T-helper 1 cell treated with Interleukin-12 subunit alpha and Interleukin-12 subunit beta and Interleukin-4 antibody, amounts not matched to agents 30 μg/mL and 1 μg/mL, for 36 hours (primary cell): ENCODE measurements around the gene RASSF7.

Experiments used
- H3K27ac Mint-ChIP-seq: one replicate; pipeline ENCODE4 v1.8.0; 2021; ENCODE audit warnings: mild to moderate bottlenecking, mixed read lengths
- H3K27me3 Mint-ChIP-seq: one replicate; pipeline ENCODE4 v1.8.0; 2021; ENCODE audit warnings: low read depth, mixed read lengths
- H3K36me3 Mint-ChIP-seq: one replicate; pipeline ENCODE4 v1.8.0; 2021; ENCODE audit warnings: low read depth, mixed read lengths
- H3K4me1 Mint-ChIP-seq: one replicate; pipeline ENCODE4 v1.8.0; 2021; ENCODE audit warnings: low read depth, mixed read lengths
- H3K4me3 Mint-ChIP-seq: one replicate; pipeline ENCODE4 v1.8.0; 2021; ENCODE audit warnings: mild to moderate bottlenecking, moderate library complexity, mixed read lengths
- H3K9me3 Mint-ChIP-seq: one replicate; pipeline ENCODE4 v1.8.0; 2021; ENCODE audit warnings: mixed read lengths

Gene RASSF7

DNA sequence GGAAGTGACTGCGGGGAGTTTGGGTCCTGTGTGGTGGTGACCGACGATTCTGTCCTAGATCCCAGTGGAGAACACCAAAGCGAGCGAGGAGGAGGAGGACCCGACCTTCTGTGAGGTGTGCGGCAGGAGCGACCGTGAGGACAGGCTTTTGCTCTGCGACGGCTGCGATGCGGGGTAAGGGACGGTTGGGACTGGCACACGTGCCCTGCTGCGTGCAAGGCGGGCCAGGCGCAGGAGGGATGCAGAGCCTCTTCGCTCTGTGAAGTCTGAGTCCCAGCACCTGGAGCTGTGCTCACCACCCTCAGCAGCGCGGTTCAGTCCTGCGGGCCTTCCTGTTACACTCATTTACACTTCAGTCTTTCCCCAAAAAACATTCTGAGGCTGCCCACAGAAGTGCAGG, 31.7 kb downstream of the RASSF7 start:
- Mint-ChIP-seq H3K4me3 (no peak overlapping the region), H3K4me1 (peaks cover 9% of the 10 kb centered on the region), H3K27ac (peak overlapping the region; percentile 38), H3K36me3 (peaks cover 39% of the 10 kb centered on the region), H3K9me3 (no peaks in the 10 kb centered on the region), H3K27me3 (no peaks in the 10 kb centered on the region)

DNA sequence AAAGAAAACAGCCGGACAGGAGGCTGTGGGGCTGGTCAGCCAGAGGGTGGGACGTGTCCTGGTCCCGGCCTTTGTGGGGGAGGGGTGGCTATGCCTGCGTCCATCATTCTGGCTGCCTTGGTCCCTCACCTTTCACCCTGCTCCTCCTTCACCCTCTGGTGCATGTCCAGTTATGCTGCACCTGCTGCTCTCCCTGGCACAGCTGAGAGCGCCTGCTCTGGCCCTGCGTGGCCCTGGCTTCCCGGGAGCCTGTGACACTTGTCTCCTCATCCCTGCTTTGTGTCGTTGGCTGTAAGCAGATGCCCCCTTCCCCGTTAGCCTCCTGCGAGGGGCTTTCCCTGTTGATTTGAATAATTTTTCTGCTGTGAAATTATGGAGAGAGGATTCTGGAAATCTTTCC, 32.1 kb downstream of the RASSF7 start:
- no peak overlapping the region for H3K27ac Mint-ChIP-seq
- H3K27me3 Mint-ChIP-seq = no peaks in the 10 kb centered on the region
- peaks cover 6% of the 10 kb centered on the region for H3K4me1 Mint-ChIP-seq

DNA sequence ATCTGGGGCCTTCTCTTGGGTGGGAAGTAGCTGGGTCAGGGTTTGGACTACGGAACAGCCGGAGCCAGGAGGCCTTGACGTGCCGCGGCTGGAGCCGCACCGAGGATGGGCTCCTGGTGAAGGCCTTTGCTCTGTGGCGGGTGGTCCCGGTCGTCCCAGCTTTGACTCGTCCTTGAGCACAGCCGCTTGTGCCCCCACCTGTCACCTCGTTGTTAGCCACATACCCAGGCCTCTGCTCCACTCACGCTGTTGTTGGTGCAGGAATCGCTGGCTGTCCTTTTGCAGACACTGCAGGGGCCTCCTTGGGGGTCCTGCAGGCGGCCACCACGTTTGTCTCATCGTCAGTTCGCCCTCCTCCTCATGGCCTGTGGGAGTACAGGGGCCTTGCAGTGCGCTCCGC, 32.6 kb downstream of the RASSF7 start:
- Mint-ChIP-seq H3K27me3 (no peaks in the 10 kb centered on the region), H3K4me1 (peaks cover 2% of the 10 kb centered on the region), H3K9me3 (no peaks in the 10 kb centered on the region), H3K27ac (no peak overlapping the region), H3K4me3 (no peak overlapping the region), H3K36me3 (peaks cover 33% of the 10 kb centered on the region)

More for the DNA sequence above, 32.1 kb downstream of the RASSF7 start:
- no peak overlapping the region for H3K4me3 Mint-ChIP-seq
- no peaks in the 10 kb centered on the region for H3K9me3 Mint-ChIP-seq
- peaks cover 37% of the 10 kb centered on the region for H3K36me3 Mint-ChIP-seq

DNA sequence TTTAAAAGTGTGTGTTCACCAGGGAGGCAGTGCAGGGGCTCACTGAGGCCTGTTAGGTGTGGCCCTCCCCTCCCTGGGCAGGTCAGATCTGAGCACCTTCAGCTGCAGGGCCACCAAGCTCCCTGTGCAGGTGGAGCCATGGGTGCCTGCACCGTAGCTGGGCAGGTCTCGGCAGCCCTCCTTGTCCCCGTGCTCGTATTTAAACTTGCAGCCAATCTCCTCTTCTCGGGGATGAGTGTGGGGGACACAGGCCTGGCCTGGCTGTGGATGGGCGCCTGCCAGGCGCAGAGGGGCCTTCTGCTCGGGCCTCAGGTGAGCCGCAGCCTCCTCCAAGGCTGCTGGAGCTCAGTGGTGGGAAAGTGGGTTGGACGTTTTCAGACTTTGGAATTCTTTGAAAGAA, 34.6 kb downstream of the RASSF7 start:
- Mint-ChIP-seq H3K9me3 (no peaks in the 10 kb centered on the region), H3K27ac (no peak overlapping the region), H3K4me3 (no peak overlapping the region), H3K4me1 (no peaks in the 10 kb centered on the region), H3K36me3 (peaks cover 28% of the 10 kb centered on the region), H3K27me3 (no peaks in the 10 kb centered on the region)

- H3K9me3 Mint-ChIP-seq = no peaks in the 10 kb centered on the region
- no peaks in the 10 kb centered on the region for H3K4me1 Mint-ChIP-seq
- H3K27me3 Mint-ChIP-seq = no peaks in the 10 kb centered on the region
- no peak overlapping the region for H3K27ac Mint-ChIP-seq
- peaks cover 24% of the 10 kb centered on the region for H3K36me3 Mint-ChIP-seq
- H3K4me3 Mint-ChIP-seq = no peak overlapping the region
Observed at GRCh38 chr11:596374-596773, 35.6 kb downstream of the RASSF7 start.

DNA sequence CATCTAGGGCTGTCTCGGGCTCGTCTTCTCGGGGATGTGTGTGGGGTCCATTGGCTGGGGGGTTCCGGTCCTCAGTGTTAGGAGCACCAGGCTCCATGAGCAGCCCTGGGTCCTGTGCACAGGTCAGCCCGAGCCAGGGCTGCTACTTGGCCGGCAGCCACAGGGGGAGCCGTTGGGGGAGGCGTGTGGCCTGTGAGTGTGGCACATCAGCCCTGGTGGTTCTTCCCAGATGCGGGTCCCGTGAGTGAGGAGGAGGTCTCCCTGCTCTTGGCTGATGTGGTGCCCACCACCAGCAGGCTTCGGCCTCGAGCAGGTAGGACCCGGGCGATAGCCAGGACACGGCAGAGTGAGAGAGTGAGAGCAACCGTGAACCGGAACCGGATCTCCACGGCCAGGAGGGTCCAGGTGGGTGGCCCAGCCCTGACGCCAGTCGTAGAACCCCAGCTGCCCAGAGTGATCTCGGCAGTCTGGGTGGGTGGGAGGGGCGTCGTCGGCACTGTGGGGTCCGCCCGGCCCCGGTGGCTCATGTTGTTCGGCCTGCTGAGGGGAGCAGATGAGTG, 36.5 kb downstream of the RASSF7 start:
- H3K4me3 Mint-ChIP-seq = no peak overlapping the region
- H3K36me3 Mint-ChIP-seq = peaks cover 28% of the 10 kb centered on the region
- no peaks in the 10 kb centered on the region for H3K9me3 Mint-ChIP-seq
- H3K27ac Mint-ChIP-seq = no peak overlapping the region
- no peaks in the 10 kb centered on the region for H3K27me3 Mint-ChIP-seq
- no peaks in the 10 kb centered on the region for H3K4me1 Mint-ChIP-seq

DNA sequence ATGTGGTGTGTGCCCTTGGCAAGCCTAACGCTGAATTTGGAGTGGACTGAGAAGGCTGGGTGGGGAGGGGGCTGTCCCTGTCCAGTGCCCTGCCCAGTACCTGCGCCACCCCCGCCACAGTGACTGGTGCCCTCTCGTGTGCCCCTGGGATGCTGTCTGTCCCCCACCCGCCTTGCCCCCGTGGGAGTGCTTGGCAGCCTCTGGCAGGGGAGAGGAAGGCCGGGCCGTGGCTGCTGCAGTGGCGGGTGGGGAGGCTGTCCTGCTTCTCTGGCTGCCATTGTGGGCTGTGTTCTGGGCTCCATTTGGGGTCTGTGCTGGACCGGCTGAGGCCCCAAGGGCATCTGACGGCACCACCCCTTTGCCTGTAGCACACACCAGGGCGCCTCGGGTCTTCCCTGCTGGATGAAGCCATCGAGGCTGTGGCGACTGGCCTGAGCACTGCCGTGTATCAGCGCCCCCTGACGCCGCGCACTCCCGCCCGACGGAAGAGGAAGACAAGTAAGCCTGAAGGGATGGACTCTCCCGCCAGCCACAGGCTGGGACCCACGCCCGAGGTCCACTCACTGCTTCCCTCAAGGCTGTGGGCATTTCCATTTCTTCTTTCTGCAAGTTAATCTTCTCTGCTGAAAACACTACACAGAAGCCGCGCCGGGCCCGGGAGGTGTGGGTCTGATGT, 37.4 kb downstream of the RASSF7 start:
- Mint-ChIP-seq H3K4me3 (no peak overlapping the region), H3K4me1 (no peaks in the 10 kb centered on the region), H3K27me3 (no peaks in the 10 kb centered on the region), H3K27ac (no peak overlapping the region), H3K36me3 (peaks cover 21% of the 10 kb centered on the region), H3K9me3 (no peaks in the 10 kb centered on the region)

GRCh38 chr11:601573-602245, 40.9 kb downstream of the RASSF7 start:
- Mint-ChIP-seq H3K9me3 (no peaks in the 10 kb centered on the region), H3K27ac (no peak overlapping the region), H3K36me3 (peaks cover 26% of the 10 kb centered on the region), H3K4me3 (no peak overlapping the region), H3K4me1 (no peaks in the 10 kb centered on the region), H3K27me3 (no peaks in the 10 kb centered on the region)

- Mint-ChIP-seq H3K4me3 (no peak overlapping the region), H3K9me3 (no peaks in the 10 kb centered on the region), H3K27ac (no peak overlapping the region), H3K4me1 (no peaks in the 10 kb centered on the region), H3K27me3 (no peaks in the 10 kb centered on the region), H3K36me3 (peaks cover 25% of the 10 kb centered on the region)
Observed at GRCh38 chr11:603154-603553, 42.4 kb downstream of the RASSF7 start.

DNA sequence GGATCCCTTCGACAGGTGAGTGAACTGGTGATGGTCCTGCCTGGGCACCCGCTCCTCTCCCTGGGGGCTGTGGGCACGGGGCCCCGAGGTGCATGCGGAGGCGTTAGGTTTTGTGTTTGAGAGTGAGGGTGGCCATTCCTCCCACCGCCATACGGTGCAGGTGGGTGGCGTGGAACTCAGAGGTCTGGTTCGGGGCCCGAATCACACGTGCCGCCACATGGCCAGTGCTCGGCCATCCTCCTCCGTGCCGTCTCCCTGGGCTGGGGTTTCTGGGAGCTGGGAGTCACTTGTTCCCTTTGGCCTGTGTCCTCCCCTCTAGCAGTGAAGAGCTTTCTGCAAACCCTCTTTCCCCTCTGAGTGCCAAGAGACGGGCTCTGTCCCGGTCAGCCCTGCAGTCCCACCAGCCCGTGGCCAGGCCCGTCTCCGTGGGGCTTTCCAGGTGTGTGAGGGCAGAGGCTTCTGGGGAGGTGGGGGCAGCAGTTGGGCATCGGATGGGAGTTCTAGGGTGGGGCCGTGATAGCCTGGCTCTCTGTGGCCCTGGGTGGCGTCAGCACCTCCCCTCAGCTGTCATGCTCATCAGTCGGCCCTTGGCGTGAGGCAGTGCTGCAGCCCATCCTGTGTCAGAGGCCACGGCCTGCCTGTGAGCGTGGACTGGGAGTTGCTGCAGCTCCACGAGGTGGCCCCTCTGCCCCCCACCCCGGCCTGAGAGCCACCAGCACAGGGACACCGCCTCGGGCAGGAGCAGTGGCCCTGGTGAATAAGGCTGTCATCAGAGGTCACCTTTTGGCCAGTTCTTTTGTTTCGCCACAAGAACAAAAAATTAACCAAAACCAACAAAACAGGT, 44.7 kb downstream of the RASSF7 start:
- no peaks in the 10 kb centered on the region for H3K27me3 Mint-ChIP-seq
- H3K27ac Mint-ChIP-seq = peak overlapping the region; percentile 26
- H3K36me3 Mint-ChIP-seq = peaks cover 26% of the 10 kb centered on the region

DNA sequence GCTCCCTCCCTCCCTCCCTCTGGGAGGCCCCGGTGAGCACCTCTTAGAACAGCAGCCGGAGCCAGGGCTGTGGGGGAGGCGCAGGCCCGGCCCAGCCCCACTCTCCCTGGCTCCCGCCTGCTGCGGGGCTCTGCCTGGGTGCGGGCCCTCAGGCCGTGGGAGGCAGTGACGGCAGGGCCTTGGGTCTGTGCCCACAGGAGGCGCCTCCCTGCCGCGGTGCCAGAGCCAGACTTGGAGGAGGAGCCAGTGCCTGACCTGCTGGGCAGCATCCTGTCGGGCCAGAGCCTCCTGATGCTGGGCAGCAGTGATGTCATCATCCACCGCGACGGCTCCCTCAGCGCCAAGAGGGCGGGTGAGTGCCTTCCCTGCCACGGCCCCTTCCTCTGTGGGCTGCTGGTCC, 45.5 kb downstream of the RASSF7 start:
- no peaks in the 10 kb centered on the region for H3K9me3 Mint-ChIP-seq
- H3K4me1 Mint-ChIP-seq = peaks cover 2% of the 10 kb centered on the region
- H3K4me3 Mint-ChIP-seq = no peak overlapping the region
- H3K27ac Mint-ChIP-seq = no peak overlapping the region
- H3K36me3 Mint-ChIP-seq = peaks cover 30% of the 10 kb centered on the region
- H3K27me3 Mint-ChIP-seq = no peaks in the 10 kb centered on the region

More for the DNA sequence above, 44.7 kb downstream of the RASSF7 start:
- no peak overlapping the region for H3K4me3 Mint-ChIP-seq
- H3K4me1 Mint-ChIP-seq = no peaks in the 10 kb centered on the region
- no peaks in the 10 kb centered on the region for H3K9me3 Mint-ChIP-seq

DNA sequence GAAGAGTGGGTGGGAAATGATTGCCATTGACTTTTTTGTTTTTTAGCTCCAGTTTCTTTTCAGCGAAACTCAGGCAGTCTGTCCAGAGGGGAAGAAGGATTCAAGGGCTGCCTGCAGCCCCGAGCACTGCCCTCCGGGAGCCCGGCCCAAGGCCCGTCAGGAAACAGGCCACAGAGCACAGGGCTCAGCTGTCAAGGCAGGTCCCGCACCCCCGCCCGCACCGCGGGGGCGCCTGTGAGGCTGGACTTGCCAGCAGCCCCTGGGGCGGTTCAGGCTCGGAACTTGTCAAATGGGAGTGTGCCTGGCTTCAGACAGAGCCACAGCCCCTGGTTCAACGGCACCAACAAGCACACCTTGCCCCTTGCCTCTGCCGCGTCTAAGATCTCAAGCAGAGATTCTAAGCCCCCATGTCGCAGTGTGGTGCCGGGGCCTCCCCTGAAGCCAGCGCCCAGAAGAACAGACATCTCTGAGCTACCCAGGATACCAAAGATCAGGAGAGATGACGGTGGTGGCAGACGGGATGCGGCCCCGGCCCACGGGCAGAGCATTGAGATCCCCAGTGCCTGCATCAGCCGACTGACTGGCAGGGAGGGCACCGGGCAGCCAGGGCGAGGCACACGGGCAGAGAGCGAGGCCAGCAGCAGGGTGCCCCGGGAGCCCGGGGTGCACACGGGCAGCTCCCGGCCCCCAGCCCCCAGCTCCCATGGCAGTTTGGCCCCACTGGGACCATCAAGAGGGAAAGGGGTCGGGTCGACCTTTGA, 46.4 kb downstream of the RASSF7 start:
- Mint-ChIP-seq H3K4me1 (peaks cover 4% of the 10 kb centered on the region), H3K9me3 (no peaks in the 10 kb centered on the region), H3K36me3 (peaks cover 28% of the 10 kb centered on the region), H3K27me3 (no peaks in the 10 kb centered on the region), H3K27ac (no peak overlapping the region), H3K4me3 (no peak overlapping the region)

DNA sequence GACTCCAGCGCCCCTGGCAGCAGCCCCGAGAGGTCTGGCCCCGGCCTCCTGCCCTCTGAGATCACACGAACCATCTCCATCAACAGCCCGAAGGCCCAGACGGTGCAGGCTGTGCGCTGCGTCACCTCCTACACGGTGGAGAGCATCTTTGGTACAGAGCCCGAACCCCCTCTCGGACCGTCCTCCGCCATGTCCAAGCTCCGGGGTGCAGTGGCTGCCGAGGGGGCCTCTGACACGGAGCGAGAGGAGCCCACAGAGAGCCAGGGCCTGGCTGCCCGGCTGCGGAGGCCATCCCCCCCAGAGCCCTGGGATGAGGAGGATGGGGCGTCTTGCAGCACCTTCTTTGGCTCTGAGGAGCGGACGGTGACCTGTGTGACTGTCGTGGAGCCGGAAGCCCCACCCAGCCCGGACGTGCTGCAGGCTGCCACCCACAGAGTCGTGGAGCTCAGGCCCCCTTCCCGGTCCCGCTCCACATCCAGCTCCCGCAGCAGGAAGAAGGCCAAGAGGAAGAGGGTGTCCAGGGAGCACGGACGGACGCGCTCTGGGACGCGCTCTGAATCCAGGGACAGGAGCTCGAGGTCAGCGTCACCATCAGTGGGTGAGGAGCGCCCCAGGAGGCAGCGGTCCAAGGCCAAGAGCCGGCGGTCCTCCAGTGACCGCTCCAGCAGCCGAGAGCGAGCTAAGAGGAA, 47.3 kb downstream of the RASSF7 start:
- Mint-ChIP-seq H3K4me3 (no peak overlapping the region), H3K9me3 (no peaks in the 10 kb centered on the region), H3K27me3 (no peaks in the 10 kb centered on the region), H3K36me3 (peaks cover 32% of the 10 kb centered on the region), H3K27ac (no peak overlapping the region), H3K4me1 (peaks cover 4% of the 10 kb centered on the region)
